GM19193 (cell line): ENCODE measurements around the gene OR10H4.

Experiments
- POLR2A ChIP-seq: IDR thresholded peaks from 4 replicates; pipeline ENCODE4 v1.6.1; 2011; ENCODE audit not compliant: insufficient read depth, insufficient read length; ENCODE audit errors: extremely low read depth

Gene OR10H4

DNA sequence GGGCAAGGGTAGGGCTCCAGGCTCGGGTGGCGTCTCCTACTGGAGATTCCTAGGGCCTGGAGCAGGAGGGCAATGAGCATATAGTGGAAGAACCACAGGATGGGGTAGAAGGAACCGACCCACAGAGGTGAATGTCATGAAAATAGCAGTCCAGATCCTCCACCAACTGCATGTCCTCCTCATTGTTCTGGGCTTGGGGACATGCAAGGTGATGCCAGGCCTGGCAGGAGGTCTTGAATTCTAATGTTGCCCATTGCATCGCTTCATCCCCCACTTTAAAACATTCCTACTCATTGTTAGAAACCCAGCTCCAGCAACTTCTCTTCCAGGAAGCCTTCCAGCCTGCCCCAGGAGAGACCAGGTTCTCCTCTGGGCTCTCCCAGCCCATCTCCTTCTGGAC, 49.4 kb downstream of the OR10H4 start:
- no peak for TF ChIP-seq POLR2A
